Activated CD8-positive, alpha-beta T cell treated with anti-CD3 and anti-CD28 coated beads for 36 hours (primary cell): ENCODE data around the gene EPN1. TPM values are rescaled to one million over a fixed set of nuclear protein-coding genes. Genes with fewer than 3 reads are reported as not detected.

Experiments used
- ATAC-seq: fragments of 200-7000 bp; cut with Tn5 transposase; one replicate; pipeline ENCODE4 v1.10.0; 2021; ENCODE audit warnings: mild to moderate bottlenecking, moderate library complexity
- CTCF ChIA-PET: fragments of 350-600 bp; sonication (Branson Sonifier 250); formaldehyde crosslinking; loops from one replicate; lab custom pipeline; 2021; ENCODE audit warnings: antibody characterized with exemption; lab: Charles Lee
- POLR2A ChIA-PET: fragments of 350-600 bp; sonication (Branson Sonifier 250); formaldehyde crosslinking; loops from one replicate; lab custom pipeline; 2021; ENCODE audit warnings: antibody characterized with exemption; lab: Charles Lee
- DNase-seq: peaks from one replicate; pipeline ENCODE4 v3.0.0-alpha.2; 2020
- H3K27ac Mint-ChIP-seq: one replicate; pipeline ENCODE4 v1.8.0; 2021; ENCODE audit warnings: mild to moderate bottlenecking, mixed read lengths
- H3K27me3 Mint-ChIP-seq: one replicate; pipeline ENCODE4 v1.8.0; 2021; ENCODE audit warnings: mixed read lengths
- H3K36me3 Mint-ChIP-seq: one replicate; pipeline ENCODE4 v1.8.0; 2021; ENCODE audit warnings: low read depth, mixed read lengths
- H3K4me1 Mint-ChIP-seq: one replicate; pipeline ENCODE4 v1.8.0; 2021; ENCODE audit warnings: low read depth, mixed read lengths
- H3K4me3 Mint-ChIP-seq: one replicate; pipeline ENCODE4 v1.8.0; 2021; ENCODE audit warnings: mild to moderate bottlenecking, moderate library complexity, mixed read lengths
- H3K9me3 Mint-ChIP-seq: one replicate; pipeline ENCODE4 v1.8.0; 2021; ENCODE audit warnings: mixed read lengths
- intact Hi-C: fragments of 100-400 bp; cut with micrococcal nuclease; formaldehyde crosslinking; loops from one replicate; pipeline ENCODE4 v1.10.0; 2022
- total RNA-seq, 2 experiments: library from RNA; stranded (reverse); gene quantifications; one replicate each; pipeline ENCODE4 v1.2.3, GENCODE V29; 2021
- TF ChIP-seq, protein P1 (sequence below): fragments of 200-600 bp; IDR thresholded peaks from one replicate; pipeline ENCODE4 v1.8.0; 2022; ENCODE audit warnings: antibody characterized with exemption, mild to moderate bottlenecking

EPN1 gene
- total RNA-seq, 2 experiments from 2014 or later = 36.2 to 37.7 TPM

DNA sequence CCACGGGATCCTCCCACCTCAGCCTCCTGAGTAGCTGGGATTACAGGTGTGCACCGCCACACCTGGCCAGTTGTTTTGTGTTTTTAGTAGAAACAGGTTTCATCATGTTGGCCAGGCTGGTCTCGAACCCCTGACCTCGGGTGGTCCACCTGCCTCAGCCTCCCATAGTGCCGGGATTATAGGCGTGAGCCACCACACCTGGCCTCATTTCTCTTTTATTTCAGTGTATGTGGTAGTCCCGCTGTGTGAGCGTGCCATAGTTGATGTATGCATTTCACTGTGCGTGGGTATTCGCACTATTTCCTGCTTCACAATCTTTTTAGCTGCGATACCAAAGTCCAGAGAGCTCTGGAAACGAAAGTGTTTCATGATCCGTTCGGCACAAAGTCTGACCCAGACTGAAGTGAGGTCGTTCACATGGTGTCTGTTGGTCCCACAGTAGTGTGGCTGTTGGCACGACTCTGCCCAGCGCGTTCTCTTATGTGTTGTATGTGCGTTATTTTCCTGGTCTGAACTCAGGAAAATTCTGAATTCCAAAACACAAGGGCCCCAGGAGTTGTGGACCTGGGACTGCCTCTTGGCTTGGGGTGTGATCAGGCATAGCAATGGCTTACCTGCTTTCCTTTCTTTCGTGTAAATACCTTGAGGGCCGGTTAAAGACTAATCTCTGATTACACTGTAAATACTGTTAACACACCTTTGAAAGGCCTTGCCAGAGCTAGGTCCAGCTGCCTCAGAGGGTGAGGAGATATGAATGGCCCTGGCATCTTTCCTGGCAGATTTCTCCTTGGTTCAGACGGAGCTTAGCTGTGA lies 8.6 kb downstream of the EPN1 start:
- ChIA-PET CTCF (no interaction called here), POLR2A (no interaction called here)
- no peak for DNase-seq
- Mint-ChIP-seq H3K4me1 (peaks cover 28% of the 10 kb centered on the region), H3K27me3 (no peaks in the 10 kb centered on the region), H3K9me3 (no peaks in the 10 kb centered on the region), H3K4me3 (no peak overlapping the region), H3K27ac (no peak overlapping the region), H3K36me3 (peaks cover 18% of the 10 kb centered on the region)
- ATAC-seq = no peak
- intact Hi-C loops = no loop called here
- TF ChIP-seq, protein P1, sequence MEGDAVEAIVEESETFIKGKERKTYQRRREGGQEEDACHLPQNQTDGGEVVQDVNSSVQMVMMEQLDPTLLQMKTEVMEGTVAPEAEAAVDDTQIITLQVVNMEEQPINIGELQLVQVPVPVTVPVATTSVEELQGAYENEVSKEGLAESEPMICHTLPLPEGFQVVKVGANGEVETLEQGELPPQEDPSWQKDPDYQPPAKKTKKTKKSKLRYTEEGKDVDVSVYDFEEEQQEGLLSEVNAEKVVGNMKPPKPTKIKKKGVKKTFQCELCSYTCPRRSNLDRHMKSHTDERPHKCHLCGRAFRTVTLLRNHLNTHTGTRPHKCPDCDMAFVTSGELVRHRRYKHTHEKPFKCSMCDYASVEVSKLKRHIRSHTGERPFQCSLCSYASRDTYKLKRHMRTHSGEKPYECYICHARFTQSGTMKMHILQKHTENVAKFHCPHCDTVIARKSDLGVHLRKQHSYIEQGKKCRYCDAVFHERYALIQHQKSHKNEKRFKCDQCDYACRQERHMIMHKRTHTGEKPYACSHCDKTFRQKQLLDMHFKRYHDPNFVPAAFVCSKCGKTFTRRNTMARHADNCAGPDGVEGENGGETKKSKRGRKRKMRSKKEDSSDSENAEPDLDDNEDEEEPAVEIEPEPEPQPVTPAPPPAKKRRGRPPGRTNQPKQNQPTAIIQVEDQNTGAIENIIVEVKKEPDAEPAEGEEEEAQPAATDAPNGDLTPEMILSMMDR = no peak

DNA sequence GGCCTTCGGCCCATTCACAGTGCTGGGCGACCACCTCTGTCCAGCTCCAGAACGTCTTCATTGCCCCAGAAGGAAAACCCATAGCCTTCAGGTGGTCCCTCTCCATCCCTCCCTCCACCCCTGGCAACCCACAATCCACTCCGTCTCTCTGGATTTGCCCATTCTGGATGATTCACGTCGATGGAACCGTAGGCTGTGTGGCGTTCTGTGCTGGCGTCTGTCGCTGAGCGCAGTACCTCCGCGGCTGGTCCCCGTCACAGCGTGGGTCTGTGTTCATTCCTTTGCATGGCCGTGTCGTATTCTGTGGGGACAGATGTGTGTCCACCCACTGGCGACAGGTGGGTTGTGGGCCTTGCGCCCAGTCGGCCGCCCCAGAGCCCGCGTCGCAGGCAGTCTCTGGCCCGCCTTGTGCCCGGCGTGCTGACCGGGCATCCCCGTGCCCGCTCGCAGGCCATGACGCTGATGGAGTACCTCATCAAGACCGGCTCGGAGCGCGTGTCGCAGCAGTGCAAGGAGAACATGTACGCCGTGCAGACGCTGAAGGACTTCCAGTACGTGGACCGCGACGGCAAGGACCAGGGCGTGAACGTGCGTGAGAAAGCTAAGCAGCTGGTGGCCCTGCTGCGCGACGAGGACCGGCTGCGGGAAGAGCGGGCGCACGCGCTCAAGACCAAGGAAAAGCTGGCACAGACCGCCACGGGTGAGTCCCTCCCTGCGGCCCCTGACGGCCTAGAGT lies 10.1 kb downstream of the EPN1 start:
- intact Hi-C loops = no loop called here
- H3K36me3 Mint-ChIP-seq = peaks cover 9% of the 10 kb centered on the region
- H3K4me3 Mint-ChIP-seq = no peak overlapping the region
- H3K4me1 Mint-ChIP-seq = peaks cover 13% of the 10 kb centered on the region
- DNase-seq = no peak
- no peaks in the 10 kb centered on the region for H3K27me3 Mint-ChIP-seq
- ATAC-seq = no peak
- ChIA-PET POLR2A (no interaction called here), CTCF (no interaction called here)
- no peaks in the 10 kb centered on the region for H3K9me3 Mint-ChIP-seq
- TF ChIP-seq, protein P1 = no peak
- no peak overlapping the region for H3K27ac Mint-ChIP-seq

DNA sequence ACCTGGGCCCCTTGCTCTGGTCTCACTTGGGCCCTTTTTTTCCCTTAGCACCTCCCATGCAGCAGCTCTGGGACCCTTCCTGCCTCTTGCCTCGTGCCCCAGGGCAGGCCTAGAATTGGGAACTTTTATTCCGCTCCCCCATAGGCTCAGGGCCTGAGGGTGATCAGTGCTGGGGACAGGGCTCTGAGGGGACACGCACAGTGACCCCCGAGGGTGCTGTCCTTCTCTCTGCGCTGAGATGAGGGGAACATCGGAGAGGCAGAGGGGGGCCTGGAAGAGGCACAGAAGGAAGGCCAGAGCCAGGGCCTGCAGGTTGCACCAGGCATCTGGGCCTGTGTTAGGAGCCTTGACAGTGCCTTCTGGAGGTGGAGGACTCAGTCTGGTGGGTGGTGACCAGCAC lies 10.8 kb downstream of the EPN1 start:
- Mint-ChIP-seq H3K4me1 (peaks cover 11% of the 10 kb centered on the region), H3K27ac (no peak overlapping the region), H3K9me3 (no peaks in the 10 kb centered on the region), H3K27me3 (no peaks in the 10 kb centered on the region), H3K36me3 (peaks cover 9% of the 10 kb centered on the region), H3K4me3 (no peak overlapping the region)
- DNase-seq (no peak), ATAC-seq (no peak)
- CTCF ChIA-PET = no interaction called here
- intact Hi-C loops = no loop called here
- TF ChIP-seq, protein P1 = no peak
- POLR2A ChIA-PET = no interaction called here

DNA sequence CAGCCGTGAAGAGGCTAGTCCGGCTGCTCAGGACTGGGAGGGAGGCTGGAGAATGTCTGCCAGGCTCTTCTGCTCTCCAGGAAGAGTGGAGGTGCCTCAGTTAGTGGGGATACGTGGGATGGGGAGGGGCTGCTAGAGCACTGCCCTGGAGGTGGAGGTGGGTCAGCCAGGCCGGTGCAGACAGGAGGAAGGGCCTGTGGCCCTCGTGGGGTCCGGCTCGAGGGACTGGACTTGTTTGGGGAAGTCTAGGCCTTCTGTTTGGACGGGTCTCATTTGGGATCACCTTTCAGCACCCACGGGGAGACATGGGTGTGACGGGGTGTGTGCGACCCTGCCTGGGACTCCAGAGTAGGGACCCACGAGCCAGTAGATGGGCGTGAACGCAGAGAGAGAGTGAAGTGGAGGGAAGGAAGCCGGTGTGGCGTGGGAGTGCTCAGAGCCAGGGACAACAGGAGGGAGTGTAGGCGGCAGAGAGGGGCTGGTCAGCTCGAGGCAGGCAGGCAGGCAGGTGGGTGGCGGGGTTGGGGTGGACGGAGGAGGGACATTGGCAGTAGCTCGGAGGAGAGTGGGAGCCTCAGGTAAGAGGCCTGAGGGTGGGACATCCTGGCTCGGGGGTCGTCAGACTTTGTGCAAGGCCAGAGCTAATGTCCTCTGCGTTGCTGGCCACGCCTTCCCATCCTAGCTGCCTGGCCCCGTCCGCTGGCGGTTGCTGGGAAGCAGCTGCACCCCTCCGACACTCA lies 11.5 kb downstream of the EPN1 start:
- ChIA-PET CTCF (no interaction called here), POLR2A (no interaction called here)
- intact Hi-C loops = no loop called here
- H3K4me1 Mint-ChIP-seq = peaks cover 11% of the 10 kb centered on the region
- no peak overlapping the region for H3K4me3 Mint-ChIP-seq
- no peak overlapping the region for H3K27ac Mint-ChIP-seq
- TF ChIP-seq, protein P1 = no peak
- no peak for ATAC-seq
- no peak for DNase-seq
- peaks cover 8% of the 10 kb centered on the region for H3K36me3 Mint-ChIP-seq
- H3K9me3 Mint-ChIP-seq = no peaks in the 10 kb centered on the region
- H3K27me3 Mint-ChIP-seq = no peaks in the 10 kb centered on the region
